Measurements from ENCODE around the gene DTHD1. TPM values are rescaled to one million over a fixed set of nuclear protein-coding genes. Genes with fewer than 3 reads are reported as not detected.

Gene DTHD1
- total RNA-seq, 1 experiment from 2014 or later, result not detected

- H3K4me3 ChIP-seq (ENCODE audit: low read depth, low read length, poor library complexity, severe bottlenecking), result no peak overlapping the region
- no TSS peak for BruUV-seq (replicated peaks)
- no peaks in the 10 kb centered on the region for H3K36me3 ChIP-seq (ENCODE audit: insufficient read depth, low read length, poor library complexity, severe bottlenecking)
- no peak for DNase-seq (ENCODE audit: low spot score)
- intact Hi-C loops (cut with micrococcal nuclease; ENCODE audit: unreplicated experiment), result no loop called here
- H3K4me1 ChIP-seq (ENCODE audit: insufficient read depth, low read length, poor library complexity, severe bottlenecking), result no peaks in the 10 kb centered on the region
- TF ChIP-seq CTCF (conservative IDR thresholded peaks at IDR 0.05; ENCODE audit: low read depth, low read length) (no peak), EZH2 (IDR thresholded peaks at IDR 0.05; ENCODE audit: borderline replicate concordance, low read depth, low read length, poor library complexity, severe bottlenecking) (no peak)
- H3K27ac ChIP-seq (ENCODE audit: low read depth, low read length, poor library complexity, severe bottlenecking), result no peak overlapping the region
- no peaks in the 10 kb centered on the region for H3K27me3 ChIP-seq (replicated peaks; ENCODE audit: insufficient read depth, low read depth, low read length, poor library complexity)
- H3K9me3 ChIP-seq (ENCODE audit: low read depth, low read length, poor library complexity, severe bottlenecking), result no peaks in the 10 kb centered on the region
- ChIA-PET POLR2A (ENCODE audit: low non-redundant PET) (no interaction called here), CTCF (no interaction called here)
These were observed 76.8 kb downstream of the DTHD1 start for GRCh38 chr4:36358173-36358572.

- Histone ChIP-seq H3K27me3 (replicated peaks; ENCODE audit: insufficient read depth, low read depth, low read length, poor library complexity) (no peaks in the 10 kb centered on the region), H3K36me3 (ENCODE audit: insufficient read depth, low read length, poor library complexity, severe bottlenecking) (no peaks in the 10 kb centered on the region), H3K9me3 (ENCODE audit: low read depth, low read length, poor library complexity, severe bottlenecking) (no peaks in the 10 kb centered on the region), H3K27ac (ENCODE audit: low read depth, low read length, poor library complexity, severe bottlenecking) (no peak overlapping the region), H3K4me3 (ENCODE audit: low read depth, low read length, poor library complexity, severe bottlenecking) (no peak overlapping the region), H3K4me1 (ENCODE audit: insufficient read depth, low read length, poor library complexity, severe bottlenecking) (no peaks in the 10 kb centered on the region)
- intact Hi-C loops (cut with micrococcal nuclease; ENCODE audit: unreplicated experiment), result no loop called here
- TF ChIP-seq EZH2 (IDR thresholded peaks at IDR 0.05; ENCODE audit: borderline replicate concordance, low read depth, low read length, poor library complexity, severe bottlenecking) (no peak), CTCF (conservative IDR thresholded peaks at IDR 0.05; ENCODE audit: low read depth, low read length) (no peak)
- ChIA-PET POLR2A (ENCODE audit: low non-redundant PET) (no interaction called here), CTCF (no interaction called here)
- BruUV-seq (replicated peaks), result no TSS peak
- DNase-seq (ENCODE audit: low spot score), result no peak
These were observed 79.3 kb downstream of the DTHD1 start for GRCh38 chr4:36360755-36361154.

GRCh38 chr4:36363024-36363423, 81.6 kb downstream of the DTHD1 start:
- H3K27me3 ChIP-seq (replicated peaks; ENCODE audit: insufficient read depth, low read depth, low read length, poor library complexity), result no peaks in the 10 kb centered on the region
- no peak overlapping the region for H3K4me3 ChIP-seq (ENCODE audit: low read depth, low read length, poor library complexity, severe bottlenecking)
- intact Hi-C loops (cut with micrococcal nuclease; ENCODE audit: unreplicated experiment), result no loop called here
- no peaks in the 10 kb centered on the region for H3K9me3 ChIP-seq (ENCODE audit: low read depth, low read length, poor library complexity, severe bottlenecking)
- no TSS peak for BruUV-seq (replicated peaks)
- TF ChIP-seq EZH2 (IDR thresholded peaks at IDR 0.05; ENCODE audit: borderline replicate concordance, low read depth, low read length, poor library complexity, severe bottlenecking) (no peak), CTCF (conservative IDR thresholded peaks at IDR 0.05; ENCODE audit: low read depth, low read length) (no peak)
- H3K4me1 ChIP-seq (ENCODE audit: insufficient read depth, low read length, poor library complexity, severe bottlenecking), result no peaks in the 10 kb centered on the region
- no peaks in the 10 kb centered on the region for H3K36me3 ChIP-seq (ENCODE audit: insufficient read depth, low read length, poor library complexity, severe bottlenecking)
- POLR2A ChIA-PET (ENCODE audit: low non-redundant PET), result no interaction called here
- no peak overlapping the region for H3K27ac ChIP-seq (ENCODE audit: low read depth, low read length, poor library complexity, severe bottlenecking)
- CTCF ChIA-PET, result no interaction called here
- no peak for DNase-seq (ENCODE audit: low spot score)

All from A673 (cell line).